NCI-H2196 (cell line): Measurements from ENCODE around the gene POLD2.
A peak's percentile ranks its signal among the peaks of the same experiment; 100 is the strongest.
"Not testable (repeated sequence)": the region's sequence is repeated elsewhere in the genome, so short reads cannot be mapped to it uniquely, and the experiment has no call there.

Experiments used
- DNase-seq: peaks from one replicate; lab custom pipeline; 2025; ENCODE audit not compliant: unreplicated experiment; lab: John Stamatoyannopoulos, UW

The POLD2 gene

GRCh38 chr7:44123190-44124003 is at the start of gene POLD2:
TSS of gene POLD2 (minus strand) at chr7:44123548. CDS start at chr7:44122053, 1,495 bp downstream.
- DNase-seq = peak; percentile 98

- DNase-seq = peak; percentile 10
These were observed 49.6 kb upstream of the POLD2 start for GRCh38 chr7:44172803-44173424.

- DNase-seq = no peak
These were observed 49.0 kb upstream of the POLD2 start for GRCh38 chr7:44172352-44172751.

GRCh38 chr7:44171901-44172300 is 48.6 kb upstream of the POLD2 start:
- not testable (repeated sequence) for DNase-seq

GRCh38 chr7:44167920-44168319 is 44.6 kb upstream of the POLD2 start:
- no peak for DNase-seq

- peak; percentile 34 for DNase-seq
These were observed 40.2 kb upstream of the POLD2 start for GRCh38 chr7:44163591-44163990.

- no peak for DNase-seq
These were observed 39.5 kb upstream of the POLD2 start for GRCh38 chr7:44162785-44163395.

GRCh38 chr7:44162179-44162578 is 38.8 kb upstream of the POLD2 start:
- DNase-seq = no peak

GRCh38 chr7:44161371-44161770 is 38.0 kb upstream of the POLD2 start:
- DNase-seq = no peak

GRCh38 chr7:44159824-44160630 is 36.7 kb upstream of the POLD2 start:
- no peak for DNase-seq

GRCh38 chr7:44158873-44159631 is 35.7 kb upstream of the POLD2 start:
- DNase-seq = no peak

- DNase-seq = no peak
These were observed 34.9 kb upstream of the POLD2 start for GRCh38 chr7:44158096-44158872.

- no peak for DNase-seq
These were observed 34.0 kb upstream of the POLD2 start for GRCh38 chr7:44157116-44158080.

- no peak for DNase-seq
These were observed 33.2 kb upstream of the POLD2 start for GRCh38 chr7:44156453-44157010.

- no peak for DNase-seq
These were observed 32.1 kb upstream of the POLD2 start for GRCh38 chr7:44155191-44156185.

GRCh38 chr7:44154703-44155102 is 31.4 kb upstream of the POLD2 start:
- DNase-seq = no peak

- DNase-seq = no peak
These were observed 30.6 kb upstream of the POLD2 start for GRCh38 chr7:44153948-44154335.
